ENCODE data around the gene DMAC1.

The DMAC1 gene

GRCh38 chr9:7784472-7784871 is 15.1 kb downstream of the DMAC1 start:
- peaks cover 36% of the 10 kb centered on the region for H3K36me3 ChIP-seq (ENCODE audit: insufficient read depth, insufficient read length, low read length)
- no peak for TF ChIP-seq YY1 (IDR thresholded peaks at IDR 0.05; ENCODE audit: insufficient read depth, insufficient read length)
- no peak for TF ChIP-seq ZNF274 (IDR thresholded peaks at IDR 0.05; ENCODE audit: low read depth, low read length)
- no peak for TF ChIP-seq SUZ12 (IDR thresholded peaks at IDR 0.05; ENCODE audit: extremely low read depth, insufficient read depth, insufficient read length)
- no peak overlapping the region for H3K9ac ChIP-seq (ENCODE audit: insufficient read length, low read depth)
- no peaks in the 10 kb centered on the region for H3K27me3 ChIP-seq (ENCODE audit: insufficient read depth, insufficient read length)
- DNase-seq (ENCODE audit: low read depth, low spot score), result no peak
- H3K4me1 ChIP-seq (ENCODE audit: insufficient read depth, insufficient read length), result no peaks in the 10 kb centered on the region
- H3K4me3 ChIP-seq (ENCODE audit: insufficient read length, low read depth), result no peak overlapping the region
- H3K9me3 ChIP-seq (ENCODE audit: insufficient read depth, low read length), result no peaks in the 10 kb centered on the region

GRCh38 chr9:7783635-7784063 is 15.9 kb downstream of the DMAC1 start:
- no peak for DNase-seq (ENCODE audit: low read depth, low spot score)
- Histone ChIP-seq H3K9me3 (ENCODE audit: insufficient read depth, low read length) (no peaks in the 10 kb centered on the region), H3K4me1 (ENCODE audit: insufficient read depth, insufficient read length) (no peaks in the 10 kb centered on the region), H3K36me3 (ENCODE audit: insufficient read depth, insufficient read length, low read length) (peaks cover 28% of the 10 kb centered on the region), H3K9ac (ENCODE audit: insufficient read length, low read depth) (no peak overlapping the region), H3K27me3 (ENCODE audit: insufficient read depth, insufficient read length) (no peaks in the 10 kb centered on the region), H3K4me3 (ENCODE audit: insufficient read length, low read depth) (no peak overlapping the region)
- TF ChIP-seq YY1 (IDR thresholded peaks at IDR 0.05; ENCODE audit: insufficient read depth, insufficient read length) (no peak), ZNF274 (IDR thresholded peaks at IDR 0.05; ENCODE audit: low read depth, low read length) (no peak), SUZ12 (IDR thresholded peaks at IDR 0.05; ENCODE audit: extremely low read depth, insufficient read depth, insufficient read length) (no peak)

- no peaks in the 10 kb centered on the region for H3K27me3 ChIP-seq (ENCODE audit: insufficient read depth, insufficient read length)
- peaks cover 18% of the 10 kb centered on the region for H3K36me3 ChIP-seq (ENCODE audit: insufficient read depth, insufficient read length, low read length)
- no peaks in the 10 kb centered on the region for H3K9me3 ChIP-seq (ENCODE audit: insufficient read depth, low read length)
- H3K4me3 ChIP-seq (ENCODE audit: insufficient read length, low read depth), result no peak overlapping the region
- no peaks in the 10 kb centered on the region for H3K4me1 ChIP-seq (ENCODE audit: insufficient read depth, insufficient read length)
- no peak for DNase-seq (ENCODE audit: low read depth, low spot score)
- no peak for TF ChIP-seq YY1 (IDR thresholded peaks at IDR 0.05; ENCODE audit: insufficient read depth, insufficient read length)
- TF ChIP-seq ZNF274 (IDR thresholded peaks at IDR 0.05; ENCODE audit: low read depth, low read length), result no peak
- no peak for TF ChIP-seq SUZ12 (IDR thresholded peaks at IDR 0.05; ENCODE audit: extremely low read depth, insufficient read depth, insufficient read length)
- H3K9ac ChIP-seq (ENCODE audit: insufficient read length, low read depth), result no peak overlapping the region
Observed at GRCh38 chr9:7782400-7783120, 17.0 kb downstream of the DMAC1 start.

- Histone ChIP-seq H3K9ac (ENCODE audit: insufficient read length, low read depth) (no peak overlapping the region), H3K4me3 (ENCODE audit: insufficient read length, low read depth) (no peak overlapping the region), H3K36me3 (ENCODE audit: insufficient read depth, insufficient read length, low read length) (no peaks in the 10 kb centered on the region), H3K9me3 (ENCODE audit: insufficient read depth, low read length) (no peaks in the 10 kb centered on the region), H3K4me1 (ENCODE audit: insufficient read depth, insufficient read length) (no peaks in the 10 kb centered on the region), H3K27me3 (ENCODE audit: insufficient read depth, insufficient read length) (no peaks in the 10 kb centered on the region)
- no peak for DNase-seq (ENCODE audit: low read depth, low spot score)
- TF ChIP-seq SUZ12 (IDR thresholded peaks at IDR 0.05; ENCODE audit: extremely low read depth, insufficient read depth, insufficient read length), result no peak
- no peak for TF ChIP-seq YY1 (IDR thresholded peaks at IDR 0.05; ENCODE audit: insufficient read depth, insufficient read length)
- no peak for TF ChIP-seq ZNF274 (IDR thresholded peaks at IDR 0.05; ENCODE audit: low read depth, low read length)
Observed at GRCh38 chr9:7780261-7780988, 19.2 kb downstream of the DMAC1 start.

GRCh38 chr9:7778851-7779600 is 20.6 kb downstream of the DMAC1 start:
- H3K4me1 ChIP-seq (ENCODE audit: insufficient read depth, insufficient read length), result no peaks in the 10 kb centered on the region
- no peaks in the 10 kb centered on the region for H3K9me3 ChIP-seq (ENCODE audit: insufficient read depth, low read length)
- no peaks in the 10 kb centered on the region for H3K36me3 ChIP-seq (ENCODE audit: insufficient read depth, insufficient read length, low read length)
- H3K9ac ChIP-seq (ENCODE audit: insufficient read length, low read depth), result no peak overlapping the region
- no peaks in the 10 kb centered on the region for H3K27me3 ChIP-seq (ENCODE audit: insufficient read depth, insufficient read length)
- no peak for DNase-seq (ENCODE audit: low read depth, low spot score)
- TF ChIP-seq SUZ12 (IDR thresholded peaks at IDR 0.05; ENCODE audit: extremely low read depth, insufficient read depth, insufficient read length) (no peak), YY1 (IDR thresholded peaks at IDR 0.05; ENCODE audit: insufficient read depth, insufficient read length) (no peak), ZNF274 (IDR thresholded peaks at IDR 0.05; ENCODE audit: low read depth, low read length) (no peak)
- H3K4me3 ChIP-seq (ENCODE audit: insufficient read length, low read depth), result no peak overlapping the region

GRCh38 chr9:7777771-7778170 is 21.8 kb downstream of the DMAC1 start:
- H3K36me3 ChIP-seq (ENCODE audit: insufficient read depth, insufficient read length, low read length), result no peaks in the 10 kb centered on the region
- no peaks in the 10 kb centered on the region for H3K9me3 ChIP-seq (ENCODE audit: insufficient read depth, low read length)
- DNase-seq (ENCODE audit: low read depth, low spot score), result no peak
- TF ChIP-seq YY1 (IDR thresholded peaks at IDR 0.05; ENCODE audit: insufficient read depth, insufficient read length) (no peak), ZNF274 (IDR thresholded peaks at IDR 0.05; ENCODE audit: low read depth, low read length) (no peak)
- H3K4me3 ChIP-seq (ENCODE audit: insufficient read length, low read depth), result no peak overlapping the region
- H3K4me1 ChIP-seq (ENCODE audit: insufficient read depth, insufficient read length), result no peaks in the 10 kb centered on the region
- H3K9ac ChIP-seq (ENCODE audit: insufficient read length, low read depth), result no peak overlapping the region
- H3K27me3 ChIP-seq (ENCODE audit: insufficient read depth, insufficient read length), result no peaks in the 10 kb centered on the region

GRCh38 chr9:7770111-7770510 is 29.5 kb downstream of the DMAC1 start:
- no peak overlapping the region for H3K9ac ChIP-seq (ENCODE audit: insufficient read length, low read depth)
- no peak for DNase-seq (ENCODE audit: low read depth, low spot score)
- no peaks in the 10 kb centered on the region for H3K4me1 ChIP-seq (ENCODE audit: insufficient read depth, insufficient read length)
- no peaks in the 10 kb centered on the region for H3K9me3 ChIP-seq (ENCODE audit: insufficient read depth, low read length)
- H3K27me3 ChIP-seq (ENCODE audit: insufficient read depth, insufficient read length), result no peaks in the 10 kb centered on the region
- H3K36me3 ChIP-seq (ENCODE audit: insufficient read depth, insufficient read length, low read length), result no peaks in the 10 kb centered on the region
- no peak overlapping the region for H3K4me3 ChIP-seq (ENCODE audit: insufficient read length, low read depth)
- TF ChIP-seq ZNF274 (IDR thresholded peaks at IDR 0.05; ENCODE audit: low read depth, low read length), result no peak
- TF ChIP-seq SUZ12 (IDR thresholded peaks at IDR 0.05; ENCODE audit: extremely low read depth, insufficient read depth, insufficient read length), result no peak
- TF ChIP-seq YY1 (IDR thresholded peaks at IDR 0.05; ENCODE audit: insufficient read depth, insufficient read length), result no peak

All from NT2/D1 (cell line).